MCF 10A (cell line): ENCODE results near the gene DGKD. TPM values are rescaled to one million over a fixed set of nuclear protein-coding genes. Genes with fewer than 3 reads are reported as not detected.

Experiments
- BruUV-seq: library from RNA; stranded (reverse); fragments of 400-500 nt; replicated peaks from 2 replicates; lab custom pipeline; 2021; lab: Mats Ljungman, UMichigan
- CTCF ChIA-PET: fragments of 300-600 bp; sonication (Branson Sonifier 250); formaldehyde crosslinking; extraction: SDS; loops from one replicate; lab custom pipeline; 2021; ENCODE audit warnings: antibody characterized with exemption, inconsistent platforms; lab: Yijun Ruan, JAX
- POLR2A ChIA-PET: fragments of 300-600, 350-650 bp; sonication (Branson Sonifier 250); formaldehyde crosslinking; extraction: SDS; loops from one replicate; lab custom pipeline; 2020; ENCODE audit warnings: antibody characterized with exemption, inconsistent platforms; lab: Yijun Ruan, JAX
- DNase-seq: peaks from one replicate; pipeline ENCODE4 v3.0.0-alpha.2; 2018; ENCODE audit not compliant: unreplicated experiment
- H3K27ac Mint-ChIP-seq: one replicate; pipeline ENCODE4 v1.8.0; 2022; ENCODE audit warnings: mild to moderate bottlenecking, low read depth, mixed read lengths; ENCODE audit not compliant: unreplicated experiment
- H3K27me3 Mint-ChIP-seq: one replicate; pipeline ENCODE4 v1.8.0; 2022; ENCODE audit warnings: mixed read lengths; ENCODE audit not compliant: insufficient read depth, unreplicated experiment
- H3K36me3 Mint-ChIP-seq: one replicate; pipeline ENCODE4 v1.8.0; 2022; ENCODE audit warnings: mild to moderate bottlenecking, moderate library complexity, mixed read lengths; ENCODE audit not compliant: insufficient read depth, unreplicated experiment
- H3K4me1 Mint-ChIP-seq: one replicate; pipeline ENCODE4 v1.8.0; 2022; ENCODE audit warnings: mixed read lengths; ENCODE audit not compliant: insufficient read depth, unreplicated experiment
- H3K4me3 Mint-ChIP-seq: one replicate; pipeline ENCODE4 v1.8.0; 2022; ENCODE audit warnings: mild to moderate bottlenecking, moderate library complexity, mixed read lengths; ENCODE audit not compliant: unreplicated experiment
- H3K9me3 Mint-ChIP-seq: one replicate; pipeline ENCODE4 v1.8.0; 2022; ENCODE audit warnings: mixed read lengths; ENCODE audit not compliant: unreplicated experiment
- intact Hi-C: fragments of 100-400 bp; cut with micrococcal nuclease; formaldehyde crosslinking; loops from 2 replicates; pipeline ENCODE4 v1.14.1; 2022
- total RNA-seq: library from RNA; stranded (reverse); gene quantifications from 2 replicates; pipeline ENCODE4 v1.2.3, GENCODE V29; 2022
- TF ChIP-seq, protein P1 (sequence below): fragments of 200-600 bp; IDR thresholded peaks from one replicate; pipeline ENCODE4 v1.8.0; 2022; ENCODE audit warnings: antibody characterized with exemption, mild to moderate bottlenecking; ENCODE audit not compliant: unreplicated experiment

DGKD gene
- total RNA-seq, 1 experiment from 2014 or later, result 59.1 TPM

DNA sequence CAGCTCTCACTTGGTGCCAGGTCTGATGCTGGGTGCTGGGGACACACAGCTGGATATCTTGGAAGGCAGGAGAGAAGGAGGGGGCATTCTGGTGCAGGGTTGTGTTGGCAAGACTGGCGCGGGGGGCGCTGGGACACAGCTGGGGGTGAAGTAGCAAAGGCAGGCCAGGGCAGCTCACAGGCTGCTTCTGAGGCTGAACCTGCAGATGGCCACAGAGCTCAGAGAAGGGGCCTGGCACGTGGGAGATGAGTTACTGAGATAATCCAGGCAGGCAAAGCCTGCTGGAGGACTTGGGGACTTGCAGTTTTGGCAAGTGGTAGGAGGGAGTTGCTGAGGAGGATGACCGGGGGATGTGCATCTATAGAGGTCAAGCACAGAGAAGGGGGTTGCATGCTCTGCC lies 16.2 kb upstream of the DGKD start:
- DNase-seq, result no peak
- POLR2A ChIA-PET, result interaction anchor here (0.7 to 1.1 kb wide), 3 partner anchors 10 to 59 kb away, joined by 3 read pairs; no protein-coding TSS in a partner anchor
- CTCF ChIA-PET, result interaction anchor here (0.5 to 1.4 kb wide), 5 partner anchors 14 to 86 kb away, joined by 3 to 6 read pairs (median 3); partner anchors contain the start of gene DGKD
- H3K4me1 Mint-ChIP-seq, result no peaks in the 10 kb centered on the region
- no peak overlapping the region for H3K4me3 Mint-ChIP-seq
- H3K27ac Mint-ChIP-seq, result no peak overlapping the region
- H3K9me3 Mint-ChIP-seq, result no peaks in the 10 kb centered on the region
- BruUV-seq, result no TSS peak
- TF ChIP-seq, protein P1, sequence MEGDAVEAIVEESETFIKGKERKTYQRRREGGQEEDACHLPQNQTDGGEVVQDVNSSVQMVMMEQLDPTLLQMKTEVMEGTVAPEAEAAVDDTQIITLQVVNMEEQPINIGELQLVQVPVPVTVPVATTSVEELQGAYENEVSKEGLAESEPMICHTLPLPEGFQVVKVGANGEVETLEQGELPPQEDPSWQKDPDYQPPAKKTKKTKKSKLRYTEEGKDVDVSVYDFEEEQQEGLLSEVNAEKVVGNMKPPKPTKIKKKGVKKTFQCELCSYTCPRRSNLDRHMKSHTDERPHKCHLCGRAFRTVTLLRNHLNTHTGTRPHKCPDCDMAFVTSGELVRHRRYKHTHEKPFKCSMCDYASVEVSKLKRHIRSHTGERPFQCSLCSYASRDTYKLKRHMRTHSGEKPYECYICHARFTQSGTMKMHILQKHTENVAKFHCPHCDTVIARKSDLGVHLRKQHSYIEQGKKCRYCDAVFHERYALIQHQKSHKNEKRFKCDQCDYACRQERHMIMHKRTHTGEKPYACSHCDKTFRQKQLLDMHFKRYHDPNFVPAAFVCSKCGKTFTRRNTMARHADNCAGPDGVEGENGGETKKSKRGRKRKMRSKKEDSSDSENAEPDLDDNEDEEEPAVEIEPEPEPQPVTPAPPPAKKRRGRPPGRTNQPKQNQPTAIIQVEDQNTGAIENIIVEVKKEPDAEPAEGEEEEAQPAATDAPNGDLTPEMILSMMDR, result no peak
- H3K36me3 Mint-ChIP-seq, result no peaks in the 10 kb centered on the region
- H3K27me3 Mint-ChIP-seq, result no peaks in the 10 kb centered on the region
- intact Hi-C loops, result no loop called here

GRCh38 chr2:233338812-233339368 lies 15.4 kb upstream of the DGKD start:
- H3K4me1 Mint-ChIP-seq, result no peaks in the 10 kb centered on the region
- BruUV-seq, result no TSS peak
- no peak overlapping the region for H3K27ac Mint-ChIP-seq
- DNase-seq, result no peak
- H3K36me3 Mint-ChIP-seq, result no peaks in the 10 kb centered on the region
- H3K9me3 Mint-ChIP-seq, result no peaks in the 10 kb centered on the region
- ChIA-PET CTCF (interaction anchor here (1.0 kb wide), 1 partner anchor 13 kb away, joined by 3 read pairs; no protein-coding TSS in a partner anchor), POLR2A (interaction anchor here (0.7 to 1.1 kb wide), 2 partner anchors 11 to 60 kb away, joined by 3 read pairs; no protein-coding TSS in a partner anchor)
- no peak overlapping the region for H3K4me3 Mint-ChIP-seq
- intact Hi-C loops, result no loop called here
- TF ChIP-seq, protein P1, result no peak
- H3K27me3 Mint-ChIP-seq, result no peaks in the 10 kb centered on the region

GRCh38 chr2:233339427-233339826 lies 14.9 kb upstream of the DGKD start:
- POLR2A ChIA-PET, result interaction anchor here (1.1 kb wide), 1 partner anchor 61 kb away, joined by 3 read pairs; no protein-coding TSS in a partner anchor
- BruUV-seq, result no TSS peak

DNA sequence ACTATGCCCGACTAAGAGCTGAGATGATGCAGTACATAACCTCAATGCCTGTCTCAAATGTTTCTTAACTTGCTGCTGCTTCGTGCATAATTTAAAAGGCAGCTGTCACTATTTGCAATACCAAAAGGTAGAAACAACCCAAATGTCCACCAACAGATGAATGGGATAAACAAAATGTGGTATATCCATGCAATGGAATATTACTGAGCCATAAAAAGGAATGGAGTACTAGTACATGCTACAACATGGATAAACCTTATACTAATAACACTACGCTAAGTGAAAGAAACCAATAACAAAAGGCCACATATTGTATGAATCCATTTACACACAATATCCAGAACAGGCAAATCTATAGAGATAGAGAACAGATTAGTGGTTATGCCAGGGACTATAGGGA lies 13.0 kb upstream of the DGKD start:
- DNase-seq, result no peak
- Mint-ChIP-seq H3K4me1 (no peaks in the 10 kb centered on the region), H3K36me3 (no peaks in the 10 kb centered on the region), H3K27ac (no peak overlapping the region), H3K27me3 (no peaks in the 10 kb centered on the region), H3K4me3 (no peak overlapping the region), H3K9me3 (no peaks in the 10 kb centered on the region)
- intact Hi-C loops, result no loop called here
- TF ChIP-seq, protein P1, result no peak
- CTCF ChIA-PET, result interaction anchor here (1.2 kb wide), 1 partner anchor 10 kb away, joined by 5 read pairs; no protein-coding TSS in a partner anchor
- no TSS peak for BruUV-seq
- POLR2A ChIA-PET, result interaction anchor here (0.6 kb wide), 1 partner anchor 366 kb away, joined by 3 read pairs; no protein-coding TSS in a partner anchor

More at GRCh38 chr2:233339427-233339826, 14.9 kb upstream of the DGKD start:
- Mint-ChIP-seq H3K36me3 (no peaks in the 10 kb centered on the region), H3K9me3 (no peaks in the 10 kb centered on the region), H3K4me3 (no peak overlapping the region), H3K27ac (no peak overlapping the region), H3K27me3 (no peaks in the 10 kb centered on the region), H3K4me1 (no peaks in the 10 kb centered on the region)
- CTCF ChIA-PET, result interaction anchor here (0.7 to 0.8 kb wide), 2 partner anchors 10 to 77 kb away, joined by 3 to 4 read pairs; no protein-coding TSS in a partner anchor
- TF ChIP-seq, protein P1, result no peak
- DNase-seq, result no peak
- intact Hi-C loops, result no loop called here
